GM12872 (cell line): ENCODE results near the gene PTGDS.

Experiments used
- TF ChIP-seq, protein P1 (sequence below): IDR thresholded peaks from 3 replicates; pipeline ENCODE4 v1.5.1; 2011; ENCODE audit warnings: low read depth, mild to moderate bottlenecking, low read length, moderate library complexity; ENCODE audit not compliant: insufficient read depth

The PTGDS gene

DNA sequence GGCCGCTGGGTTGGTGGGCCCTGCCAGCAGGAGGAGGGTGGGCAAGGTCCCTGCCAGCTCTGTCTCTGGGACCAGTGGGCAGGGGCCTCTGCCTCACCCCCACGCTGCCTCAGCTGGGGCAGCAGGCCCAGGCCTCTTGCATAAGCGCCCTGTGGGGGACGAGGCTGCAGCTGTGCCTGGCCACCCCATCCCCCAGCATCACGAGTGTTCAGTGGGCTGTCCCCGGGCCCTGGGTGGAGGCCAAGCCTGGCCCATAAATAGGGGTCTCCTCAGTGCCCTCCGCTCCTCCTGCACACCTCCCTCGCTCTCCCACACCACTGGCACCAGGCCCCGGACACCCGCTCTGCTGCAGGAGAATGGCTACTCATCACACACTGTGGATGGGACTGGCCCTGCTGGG is at the start of gene PTGDS:
Gene PTGDS (plus strand): TSS at position 282 of the 400 bp plus-strand sequence. CDS start 75 bp downstream, at position 357.
- TF ChIP-seq, protein P1, sequence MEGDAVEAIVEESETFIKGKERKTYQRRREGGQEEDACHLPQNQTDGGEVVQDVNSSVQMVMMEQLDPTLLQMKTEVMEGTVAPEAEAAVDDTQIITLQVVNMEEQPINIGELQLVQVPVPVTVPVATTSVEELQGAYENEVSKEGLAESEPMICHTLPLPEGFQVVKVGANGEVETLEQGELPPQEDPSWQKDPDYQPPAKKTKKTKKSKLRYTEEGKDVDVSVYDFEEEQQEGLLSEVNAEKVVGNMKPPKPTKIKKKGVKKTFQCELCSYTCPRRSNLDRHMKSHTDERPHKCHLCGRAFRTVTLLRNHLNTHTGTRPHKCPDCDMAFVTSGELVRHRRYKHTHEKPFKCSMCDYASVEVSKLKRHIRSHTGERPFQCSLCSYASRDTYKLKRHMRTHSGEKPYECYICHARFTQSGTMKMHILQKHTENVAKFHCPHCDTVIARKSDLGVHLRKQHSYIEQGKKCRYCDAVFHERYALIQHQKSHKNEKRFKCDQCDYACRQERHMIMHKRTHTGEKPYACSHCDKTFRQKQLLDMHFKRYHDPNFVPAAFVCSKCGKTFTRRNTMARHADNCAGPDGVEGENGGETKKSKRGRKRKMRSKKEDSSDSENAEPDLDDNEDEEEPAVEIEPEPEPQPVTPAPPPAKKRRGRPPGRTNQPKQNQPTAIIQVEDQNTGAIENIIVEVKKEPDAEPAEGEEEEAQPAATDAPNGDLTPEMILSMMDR: no peak

DNA sequence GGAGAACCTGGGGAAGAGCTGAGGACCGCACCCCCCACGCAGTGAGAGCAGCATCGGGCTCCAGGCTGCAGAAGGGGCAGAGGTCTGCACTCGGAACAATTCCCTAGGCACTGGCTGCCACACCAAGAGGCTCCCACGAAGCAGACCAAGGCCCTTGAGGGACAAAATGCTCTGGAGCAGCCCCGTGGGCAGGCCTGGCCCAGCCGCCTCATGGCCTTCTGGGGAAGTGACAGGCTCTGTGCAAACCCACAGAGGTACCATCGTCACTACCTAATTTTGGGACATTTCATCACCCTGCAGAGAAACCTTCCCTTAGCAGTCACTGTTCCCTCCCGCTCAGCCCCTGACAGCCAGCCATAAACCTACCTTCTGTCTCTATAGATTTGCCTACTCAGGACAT is 48.7 kb upstream of the PTGDS start:
- TF ChIP-seq, protein P1: no peak

- TF ChIP-seq, protein P1: no peak
Measured at GRCh38 chr9:136930014-136930413, 47.3 kb upstream of the PTGDS start.

DNA sequence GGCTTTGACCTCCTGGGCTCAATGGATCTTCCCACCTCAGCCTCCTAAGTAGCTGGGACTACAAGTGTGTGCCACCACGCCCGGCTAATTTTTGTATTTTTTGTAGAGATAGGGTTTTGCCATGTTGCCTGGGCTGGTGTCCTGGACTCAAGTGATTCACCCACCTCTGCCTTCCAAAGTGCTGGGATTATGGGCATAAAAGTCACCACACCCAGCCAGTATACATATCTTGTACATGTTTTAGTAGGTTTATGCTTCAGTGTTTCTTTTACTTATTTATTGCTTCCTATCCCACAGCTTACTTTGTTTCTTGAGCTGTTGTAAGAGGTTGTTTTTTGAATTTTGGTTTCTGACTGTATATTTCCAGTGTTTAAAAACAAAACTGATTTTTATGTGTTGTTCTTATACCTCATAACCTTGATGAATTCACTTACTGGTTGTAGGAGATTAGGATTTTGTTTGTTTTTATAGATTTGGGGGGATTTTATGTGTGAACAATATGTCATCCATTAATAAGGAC is 45.6 kb upstream of the PTGDS start:
- TF ChIP-seq, protein P1: no peak

DNA sequence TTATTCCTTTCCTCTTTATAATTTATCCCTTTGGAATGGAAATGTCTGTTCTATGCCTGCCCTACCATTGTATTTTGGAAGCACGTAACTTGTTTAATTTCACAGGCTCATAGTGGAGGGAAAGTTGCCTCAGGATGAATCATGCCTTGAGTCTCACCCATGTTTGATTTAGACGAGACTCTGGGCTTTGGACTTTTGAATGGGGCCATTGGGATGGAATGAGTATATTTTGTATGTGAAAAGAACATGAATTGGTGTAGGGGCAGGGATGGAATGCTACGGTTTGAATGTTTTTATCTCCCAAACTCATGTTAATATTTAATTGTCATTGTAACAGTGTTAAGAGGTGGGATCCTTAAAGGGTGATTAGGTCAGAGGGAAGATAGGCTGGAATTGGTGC is 43.0 kb upstream of the PTGDS start:
- TF ChIP-seq, protein P1: no peak

- TF ChIP-seq, protein P1: no peak
Measured at GRCh38 chr9:136935651-136936050, 41.7 kb upstream of the PTGDS start.

GRCh38 chr9:136936645-136937170 is 40.6 kb upstream of the PTGDS start:
- TF ChIP-seq, protein P1: no peak
